Activated T-helper 17 cell treated with anti-CD3 and anti-CD28 coated beads, Interleukin-2, amount 50 U/mL, for 72 hours (primary cell): ENCODE results near the gene CIDEB. TPM values are rescaled to one million over a fixed set of nuclear protein-coding genes. Genes with fewer than 3 reads are reported as not detected.

Experiments
- ATAC-seq: fragments of 150-1000 bp; cut with Tn5 transposase; replicated peaks from 2 replicates; pipeline ENCODE4 v1.10.0; 2021; ENCODE audit warnings: mild to moderate bottlenecking, moderate library complexity
- H3K27ac Mint-ChIP-seq: one replicate; pipeline ENCODE4 v1.8.0; 2022; ENCODE audit warnings: mixed read lengths
- H3K27me3 Mint-ChIP-seq: one replicate; pipeline ENCODE4 v1.8.0; 2022; ENCODE audit warnings: mixed read lengths
- H3K36me3 Mint-ChIP-seq: one replicate; pipeline ENCODE4 v1.8.0; 2022; ENCODE audit warnings: low read depth, mild to moderate bottlenecking, mixed read lengths
- H3K4me1 Mint-ChIP-seq: one replicate; pipeline ENCODE4 v1.8.0; 2022; ENCODE audit warnings: mixed read lengths
- H3K4me3 Mint-ChIP-seq: one replicate; pipeline ENCODE4 v1.8.0; 2022; ENCODE audit warnings: mild to moderate bottlenecking, mixed read lengths
- H3K9me3 Mint-ChIP-seq: one replicate; pipeline ENCODE4 v1.8.0; 2022; ENCODE audit warnings: mixed read lengths
- total RNA-seq, 2 donors: library from RNA; stranded (reverse); gene quantifications; one replicate each; pipeline ENCODE4 v1.2.3, GENCODE V29; 2022

CIDEB gene
- total RNA-seq, 2 donors from 2014 or later = 14.9 to 28.1 TPM

DNA sequence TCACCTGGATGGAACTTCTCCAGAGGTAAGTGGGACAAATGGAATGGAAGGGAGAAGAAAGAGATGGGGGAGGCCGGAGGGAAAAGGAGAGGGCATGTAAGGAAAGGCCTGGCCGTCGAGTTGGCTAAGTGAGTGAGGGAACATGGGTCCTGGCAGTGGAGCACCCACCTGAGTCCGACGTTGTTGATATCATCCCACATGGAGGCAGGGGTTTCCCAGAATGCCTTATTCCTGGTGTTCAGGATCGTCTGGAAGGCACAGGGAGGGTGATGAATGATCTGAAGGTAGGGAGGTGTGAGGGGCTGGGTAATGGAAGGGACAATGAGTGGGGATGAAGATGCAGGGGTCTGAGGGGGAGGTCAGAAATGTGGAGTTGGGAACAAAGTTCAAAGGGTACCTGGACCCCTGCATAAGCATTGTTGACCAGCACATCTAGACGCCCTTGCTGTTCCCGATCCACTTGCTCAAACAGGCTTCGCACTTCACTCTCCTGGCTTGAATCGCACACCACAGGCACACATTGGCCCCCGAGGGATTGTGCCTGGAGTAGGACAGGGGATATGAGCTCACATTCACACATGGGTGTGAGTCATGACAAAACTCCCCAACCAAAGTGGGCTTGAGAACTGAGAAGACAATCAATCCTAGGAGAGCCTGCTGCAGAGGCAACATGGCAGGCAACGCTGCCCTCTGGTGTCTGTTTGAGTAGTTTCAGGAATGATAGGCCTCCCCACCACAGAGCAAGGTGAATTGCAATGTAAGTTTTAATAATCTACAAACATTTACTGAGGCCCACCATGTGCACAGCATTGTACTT lies 11.2 kb downstream of the CIDEB start:
- peak overlapping the region; percentile 58 for H3K27ac Mint-ChIP-seq
- no peaks in the 10 kb centered on the region for H3K9me3 Mint-ChIP-seq
- peak overlapping the region; percentile 25 for H3K4me3 Mint-ChIP-seq
- H3K36me3 Mint-ChIP-seq = peaks cover 63% of the 10 kb centered on the region
- peaks cover 24% of the 10 kb centered on the region for H3K4me1 Mint-ChIP-seq
- no peaks in the 10 kb centered on the region for H3K27me3 Mint-ChIP-seq
- ATAC-seq = peak; percentile 82

DNA sequence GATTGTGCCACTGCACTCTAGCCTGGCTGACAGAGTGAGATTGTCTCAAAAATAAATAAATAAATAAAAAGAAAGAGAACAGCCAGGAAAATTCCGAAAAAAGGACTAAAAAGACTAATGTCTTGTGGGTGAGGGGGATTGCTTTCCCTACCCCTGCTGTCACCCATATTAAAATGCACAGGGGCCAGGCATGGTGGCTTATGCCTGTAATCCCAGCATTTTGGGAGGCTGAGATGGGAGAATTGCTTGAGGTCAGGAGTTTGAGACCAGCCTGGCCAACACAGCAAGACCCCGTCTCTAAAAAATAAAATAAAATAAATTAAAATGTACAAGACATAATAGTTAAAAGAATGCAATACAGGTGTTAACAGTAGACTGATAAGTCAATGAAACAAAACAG lies 14.3 kb downstream of the CIDEB start:
- Mint-ChIP-seq H3K27ac (no peak overlapping the region), H3K36me3 (peaks cover 72% of the 10 kb centered on the region), H3K9me3 (no peaks in the 10 kb centered on the region), H3K4me1 (peaks cover 29% of the 10 kb centered on the region), H3K4me3 (no peak overlapping the region), H3K27me3 (no peaks in the 10 kb centered on the region)
- ATAC-seq = no peak

DNA sequence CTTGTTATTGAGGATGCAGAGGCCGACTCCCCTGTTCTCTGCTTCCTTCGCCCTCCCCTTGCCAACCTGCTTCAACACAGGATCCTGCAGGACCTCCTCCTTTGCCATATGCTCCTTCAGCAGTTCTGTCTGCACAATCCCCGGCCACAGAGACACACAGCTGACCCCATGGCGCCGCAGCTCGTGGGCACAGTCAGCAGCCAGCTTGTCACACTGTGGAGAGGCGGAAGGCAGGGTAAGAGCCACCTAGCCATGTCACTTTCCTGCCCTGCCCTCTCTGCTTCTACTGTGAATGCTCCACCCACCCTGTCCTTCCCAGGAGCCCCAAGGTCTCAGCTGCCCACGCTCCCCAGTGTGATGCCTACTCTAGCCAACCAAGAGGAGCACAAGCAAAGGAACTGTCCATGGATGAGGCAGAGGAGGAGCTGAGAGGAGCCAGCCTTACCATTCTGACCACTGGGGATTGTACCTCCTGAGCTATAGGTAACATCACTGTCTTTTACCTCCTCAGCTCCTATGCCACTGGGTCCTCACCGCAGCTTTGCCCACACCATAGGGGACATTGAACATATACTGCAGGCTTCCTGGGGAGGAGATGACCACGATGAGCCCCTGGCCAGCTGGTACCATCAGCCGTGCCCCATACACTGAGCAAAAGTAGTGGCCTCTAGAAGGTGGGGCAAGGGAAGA lies 15.5 kb downstream of the CIDEB start:
- H3K36me3 Mint-ChIP-seq = peaks cover 81% of the 10 kb centered on the region
- peaks cover 27% of the 10 kb centered on the region for H3K4me1 Mint-ChIP-seq
- H3K27ac Mint-ChIP-seq = no peak overlapping the region
- no peak overlapping the region for H3K4me3 Mint-ChIP-seq
- ATAC-seq = no peak
- H3K27me3 Mint-ChIP-seq = no peaks in the 10 kb centered on the region
- no peaks in the 10 kb centered on the region for H3K9me3 Mint-ChIP-seq

DNA sequence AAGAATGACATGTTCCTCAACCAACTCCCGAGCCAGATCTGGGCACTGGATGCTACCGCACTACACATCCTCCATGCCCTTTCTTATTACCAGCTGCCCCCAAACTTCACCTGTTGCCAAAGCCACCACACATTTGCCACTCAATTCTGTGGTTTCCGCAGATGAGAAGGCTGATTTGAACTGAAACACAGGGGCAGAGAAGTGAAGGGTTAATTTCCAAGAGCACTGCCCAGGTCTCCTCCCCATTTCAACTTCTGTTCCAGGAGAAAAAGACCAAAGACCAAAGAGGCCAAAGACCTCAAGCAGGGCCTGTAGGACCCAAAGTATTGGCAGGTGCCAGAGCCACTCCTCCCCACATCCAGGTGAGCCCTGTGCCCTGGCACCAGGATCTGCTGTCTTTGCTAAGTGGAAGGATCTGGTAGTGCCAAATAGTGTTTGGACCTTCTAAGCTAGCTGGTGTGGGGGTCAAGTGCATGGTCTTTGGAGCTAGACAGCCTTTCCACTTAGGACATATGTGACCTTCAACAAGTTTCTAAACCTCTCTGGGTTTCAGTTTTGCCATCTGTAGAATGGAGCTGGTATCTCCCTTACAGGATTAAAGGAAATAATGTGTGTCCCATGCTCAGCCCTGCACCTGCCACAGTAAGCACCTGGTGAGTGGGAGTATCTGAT lies 16.2 kb downstream of the CIDEB start:
- no peak for ATAC-seq
- H3K36me3 Mint-ChIP-seq = peaks cover 78% of the 10 kb centered on the region
- H3K27ac Mint-ChIP-seq = no peak overlapping the region
- peaks cover 20% of the 10 kb centered on the region for H3K4me1 Mint-ChIP-seq
- no peaks in the 10 kb centered on the region for H3K9me3 Mint-ChIP-seq
- H3K27me3 Mint-ChIP-seq = no peaks in the 10 kb centered on the region
- H3K4me3 Mint-ChIP-seq = no peak overlapping the region

GRCh38 chr14:24290746-24291145 lies 17.0 kb downstream of the CIDEB start:
- Mint-ChIP-seq H3K4me3 (no peak overlapping the region), H3K9me3 (no peaks in the 10 kb centered on the region), H3K36me3 (peaks cover 69% of the 10 kb centered on the region), H3K4me1 (peaks cover 16% of the 10 kb centered on the region), H3K27me3 (no peaks in the 10 kb centered on the region), H3K27ac (no peak overlapping the region)
- ATAC-seq = no peak

- no peaks in the 10 kb centered on the region for H3K9me3 Mint-ChIP-seq
- H3K27ac Mint-ChIP-seq = no peak overlapping the region
- peaks cover 60% of the 10 kb centered on the region for H3K36me3 Mint-ChIP-seq
- H3K4me1 Mint-ChIP-seq = peaks cover 16% of the 10 kb centered on the region
- H3K4me3 Mint-ChIP-seq = peak overlapping the region; percentile 49
- H3K27me3 Mint-ChIP-seq = no peaks in the 10 kb centered on the region
- ATAC-seq = peak; percentile 100
Measured at GRCh38 chr14:24289649-24290280, 18.0 kb downstream of the CIDEB start.

- ATAC-seq = no peak
- no peak overlapping the region for H3K27ac Mint-ChIP-seq
Measured at GRCh38 chr14:24286996-24287395, 20.8 kb downstream of the CIDEB start.

GRCh38 chr14:24285351-24285750 lies 22.4 kb downstream of the CIDEB start:
- H3K4me1 Mint-ChIP-seq = peaks cover 12% of the 10 kb centered on the region
- H3K4me3 Mint-ChIP-seq = no peak overlapping the region
- no peak overlapping the region for H3K27ac Mint-ChIP-seq
- no peak for ATAC-seq
- H3K36me3 Mint-ChIP-seq = peaks cover 21% of the 10 kb centered on the region
- H3K27me3 Mint-ChIP-seq = no peaks in the 10 kb centered on the region
- H3K9me3 Mint-ChIP-seq = no peaks in the 10 kb centered on the region

More at GRCh38 chr14:24286996-24287395, 20.8 kb downstream of the CIDEB start:
- Mint-ChIP-seq H3K27me3 (no peaks in the 10 kb centered on the region), H3K4me1 (peaks cover 16% of the 10 kb centered on the region), H3K36me3 (peaks cover 38% of the 10 kb centered on the region), H3K9me3 (no peaks in the 10 kb centered on the region), H3K4me3 (no peak overlapping the region)

- no peak for ATAC-seq
- Mint-ChIP-seq H3K9me3 (no peaks in the 10 kb centered on the region), H3K36me3 (peaks cover 14% of the 10 kb centered on the region), H3K27me3 (no peaks in the 10 kb centered on the region), H3K4me1 (peaks cover 13% of the 10 kb centered on the region), H3K27ac (no peak overlapping the region), H3K4me3 (no peak overlapping the region)
Measured at GRCh38 chr14:24284501-24285035, 23.2 kb downstream of the CIDEB start.

- Mint-ChIP-seq H3K9me3 (no peaks in the 10 kb centered on the region), H3K27ac (no peak overlapping the region), H3K4me3 (no peak overlapping the region), H3K36me3 (peaks cover 9% of the 10 kb centered on the region), H3K4me1 (peaks cover 19% of the 10 kb centered on the region), H3K27me3 (no peaks in the 10 kb centered on the region)
- no peak for ATAC-seq
Measured at GRCh38 chr14:24283796-24284460, 23.8 kb downstream of the CIDEB start.

DNA sequence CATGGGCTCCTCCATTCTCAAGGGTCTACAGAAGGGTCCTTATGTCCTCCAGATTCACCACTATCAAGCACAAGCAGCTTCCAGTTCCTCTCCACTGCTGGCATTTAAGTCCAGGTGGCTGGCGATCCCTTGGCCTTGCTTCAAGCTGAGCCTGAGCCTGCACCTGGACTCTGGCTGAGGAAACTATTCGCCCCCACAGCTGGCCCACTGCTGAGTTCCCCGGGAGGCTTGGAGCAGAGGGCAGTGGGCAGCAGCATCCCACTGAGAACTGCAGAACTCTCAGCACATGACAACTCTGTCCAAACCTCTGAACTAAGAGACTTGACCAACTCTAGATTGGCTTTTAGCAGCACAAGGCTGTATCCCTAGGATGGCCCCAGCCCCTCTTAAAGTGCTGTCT lies 25.0 kb downstream of the CIDEB start:
- H3K36me3 Mint-ChIP-seq = peaks cover 3% of the 10 kb centered on the region
- H3K27ac Mint-ChIP-seq = no peak overlapping the region
- H3K4me3 Mint-ChIP-seq = no peak overlapping the region
- ATAC-seq = no peak
- peaks cover 24% of the 10 kb centered on the region for H3K4me1 Mint-ChIP-seq
- H3K9me3 Mint-ChIP-seq = peaks cover 3% of the 10 kb centered on the region
- no peaks in the 10 kb centered on the region for H3K27me3 Mint-ChIP-seq

- peaks cover 30% of the 10 kb centered on the region for H3K4me1 Mint-ChIP-seq
- ATAC-seq = no peak
- no peak overlapping the region for H3K4me3 Mint-ChIP-seq
- no peaks in the 10 kb centered on the region for H3K27me3 Mint-ChIP-seq
- H3K36me3 Mint-ChIP-seq = no peaks in the 10 kb centered on the region
- peak overlapping the region; percentile 27 for H3K27ac Mint-ChIP-seq
- H3K9me3 Mint-ChIP-seq = peaks cover 3% of the 10 kb centered on the region
Measured at GRCh38 chr14:24281636-24282035, 26.1 kb downstream of the CIDEB start.

DNA sequence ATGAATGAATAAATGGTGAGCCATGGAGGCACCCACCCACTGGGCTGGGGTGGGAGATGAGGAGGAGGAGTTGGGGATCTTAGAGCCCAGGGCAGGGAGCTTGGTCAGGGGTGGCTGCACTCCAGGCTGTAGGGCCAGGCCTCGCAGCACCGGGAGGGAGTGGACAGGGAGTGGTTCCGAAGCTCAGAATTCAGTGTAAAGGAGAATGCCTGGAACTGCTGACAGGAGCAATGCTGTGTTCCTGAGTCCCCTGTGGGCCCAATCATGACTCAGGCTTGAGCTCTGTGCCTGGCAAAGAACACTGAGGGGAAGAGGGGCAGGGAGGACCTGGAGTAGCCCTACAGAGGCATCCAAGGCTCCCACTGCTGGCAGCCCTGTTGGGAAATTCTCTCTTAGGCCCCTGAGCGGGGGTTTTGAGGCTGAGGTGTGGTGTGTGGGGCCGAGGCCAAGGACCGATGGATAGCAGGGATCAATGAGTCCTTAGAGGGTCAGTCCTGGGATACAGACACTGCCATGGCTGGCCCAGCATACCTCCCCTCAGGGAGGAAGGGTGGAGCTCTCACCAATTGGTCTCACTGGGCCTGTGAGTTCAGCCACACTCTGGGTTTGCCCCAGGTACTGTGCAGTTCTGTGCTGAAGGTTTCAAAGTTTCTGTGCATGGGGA lies 26.8 kb downstream of the CIDEB start:
- no peaks in the 10 kb centered on the region for H3K36me3 Mint-ChIP-seq
- no peak overlapping the region for H3K4me3 Mint-ChIP-seq
- H3K27ac Mint-ChIP-seq = peak overlapping the region; percentile 77
- H3K4me1 Mint-ChIP-seq = peaks cover 30% of the 10 kb centered on the region
- ATAC-seq = no peak
- peaks cover 3% of the 10 kb centered on the region for H3K9me3 Mint-ChIP-seq
- no peaks in the 10 kb centered on the region for H3K27me3 Mint-ChIP-seq
